Measurements from ENCODE around the gene SIRPB2.

DNA sequence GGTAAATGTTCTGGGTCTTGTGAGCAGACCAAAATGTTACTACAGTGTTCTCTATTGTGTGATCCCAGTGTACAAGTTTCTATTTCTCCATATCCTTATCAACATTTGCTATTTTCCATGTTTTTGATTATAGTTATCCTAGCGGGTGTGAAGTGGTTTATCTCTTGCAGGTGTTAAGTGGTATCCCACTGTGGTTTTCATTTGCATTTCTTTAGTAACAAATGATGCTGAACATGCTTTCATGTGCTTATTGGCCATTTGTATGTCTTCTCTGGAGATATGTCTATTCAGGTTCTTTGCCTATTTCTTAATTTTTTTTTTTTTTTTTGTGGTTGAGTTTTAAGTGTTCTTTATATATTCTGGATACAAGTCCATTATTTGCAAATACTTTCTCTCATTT, 60.1 kb downstream of the SIRPB2 start:
- TF ChIP-seq CTCF (conservative IDR thresholded peaks at IDR 0.05), result no peak
- TF ChIP-seq EZH2 (IDR thresholded peaks at IDR 0.05; ENCODE audit: low read depth), result no peak
